HG03060 (cell line): ENCODE results near the gene ZG16B.

Source experiments
- ATAC-seq: cut with Tn5 transposase; IDR thresholded peaks from one replicate; pipeline ENCODE4 v1.9.1; 2021; ENCODE audit warnings: low read depth, moderate number of reproducible peaks; ENCODE audit not compliant: unreplicated experiment

The ZG16B gene

DNA sequence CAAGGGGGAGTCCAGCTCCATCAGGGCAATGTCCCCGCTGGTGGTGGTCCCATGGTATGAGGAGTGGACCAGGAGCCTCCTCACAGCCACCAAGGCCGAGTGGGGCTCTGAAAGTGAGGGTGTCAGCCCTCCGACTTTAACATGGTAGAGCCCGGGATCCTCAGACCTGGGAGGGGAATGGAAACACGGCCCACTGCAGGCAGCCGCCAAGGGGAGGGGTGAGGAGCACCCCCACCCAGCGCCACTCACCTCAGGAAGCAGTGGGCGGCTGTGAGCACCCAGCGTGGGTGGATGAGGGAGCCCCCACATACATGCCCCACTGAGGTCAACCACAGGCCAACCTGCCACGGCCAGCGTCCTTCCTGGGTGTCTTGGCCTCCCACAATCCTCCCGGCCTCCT lies 10.8 kb downstream of the ZG16B start:
- ATAC-seq = no peak

- ATAC-seq = no peak
Measured at GRCh38 chr16:2841606-2842339, 11.7 kb downstream of the ZG16B start.

DNA sequence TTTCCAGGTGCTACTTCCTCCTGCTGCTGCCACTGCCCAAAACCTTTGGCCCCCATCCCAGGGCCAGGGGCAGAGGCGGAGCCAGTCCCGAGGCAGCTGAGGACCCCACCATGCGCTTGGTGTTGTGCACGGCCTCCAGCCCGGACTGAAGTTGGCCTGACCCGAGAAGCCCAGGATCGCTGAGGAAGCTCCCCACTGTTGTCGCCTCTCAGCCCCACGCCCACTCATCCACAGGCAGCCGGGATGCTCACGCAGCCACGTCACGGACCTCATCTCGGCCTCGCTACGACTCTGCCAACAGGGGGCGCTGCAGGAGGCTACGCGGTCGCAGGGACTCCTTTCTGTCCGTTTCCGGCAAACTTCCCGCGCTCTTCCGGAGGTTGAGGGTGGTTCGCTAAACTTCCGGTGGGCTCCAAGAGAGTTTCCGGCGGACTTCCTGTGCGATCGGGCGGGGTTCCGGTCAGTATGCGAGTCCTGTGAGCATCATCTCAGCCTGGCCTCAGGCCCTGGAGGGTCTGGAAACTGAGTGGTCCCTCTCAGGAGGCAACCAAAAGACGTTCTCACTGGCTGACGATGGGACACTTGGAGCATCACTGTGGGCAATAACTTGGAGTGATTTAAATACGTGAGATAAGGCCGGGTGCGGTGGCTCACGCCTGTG lies 12.4 kb downstream of the ZG16B start:
- no peak for ATAC-seq

- no peak for ATAC-seq
Measured at GRCh38 chr16:2843526-2843925, 13.4 kb downstream of the ZG16B start.

DNA sequence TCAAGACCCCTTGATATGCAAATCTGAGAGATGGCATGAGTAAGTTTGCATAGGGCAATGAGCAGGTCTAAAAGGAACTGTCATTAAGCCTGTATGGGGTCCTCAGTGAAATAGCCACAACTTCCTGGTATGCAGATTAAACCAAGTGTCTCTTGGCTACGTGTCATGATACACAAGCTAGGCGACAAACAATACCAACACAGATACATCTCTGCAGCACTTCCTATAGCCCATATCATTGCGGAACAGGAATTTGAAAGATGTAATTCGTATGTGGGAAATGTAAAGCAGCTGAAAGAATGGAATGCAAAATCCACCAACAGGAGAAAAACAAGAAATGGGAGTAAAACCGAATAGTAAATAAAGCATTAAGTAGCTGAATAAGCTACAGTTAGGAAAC lies 15.0 kb downstream of the ZG16B start:
- ATAC-seq = no peak

DNA sequence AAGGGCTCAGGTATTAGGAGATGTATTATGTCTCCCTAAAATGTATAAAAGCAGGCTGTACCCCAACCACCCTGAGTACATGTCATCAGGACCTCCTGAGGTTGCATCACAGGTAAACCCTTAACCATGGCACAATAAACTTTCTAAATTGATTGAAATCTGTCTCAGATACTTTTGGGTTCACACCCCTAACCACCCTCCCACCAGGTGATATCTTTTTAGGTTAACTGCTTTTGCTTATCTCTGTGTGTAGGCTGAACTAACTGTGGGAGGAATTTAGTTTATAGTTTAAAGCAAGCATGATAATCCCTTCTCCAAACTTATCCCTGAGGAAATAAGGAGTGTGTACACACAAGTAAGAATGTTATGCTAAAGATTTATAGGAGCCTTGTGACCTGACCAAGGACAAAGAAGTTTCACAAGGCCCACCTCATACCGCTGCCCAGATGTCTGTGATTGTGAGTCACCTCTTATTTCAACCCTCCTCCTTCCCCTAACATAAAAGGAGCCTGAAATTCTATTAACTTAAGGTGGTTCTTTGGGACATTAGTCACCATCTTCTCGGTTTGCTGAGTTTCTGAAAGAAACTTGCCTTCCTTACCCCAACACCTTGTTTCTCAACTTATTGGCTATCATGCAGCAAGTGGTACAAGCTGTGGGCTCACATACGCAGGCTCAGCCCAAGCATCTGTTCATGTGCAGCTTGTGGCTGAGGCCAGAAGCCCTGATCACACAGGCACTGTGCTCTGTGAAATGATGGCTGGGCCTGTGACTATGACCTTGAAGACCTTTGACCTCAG lies 16.6 kb downstream of the ZG16B start:
- no peak for ATAC-seq

- no peak for ATAC-seq
Measured at GRCh38 chr16:2848933-2849725, 19.0 kb downstream of the ZG16B start.

DNA sequence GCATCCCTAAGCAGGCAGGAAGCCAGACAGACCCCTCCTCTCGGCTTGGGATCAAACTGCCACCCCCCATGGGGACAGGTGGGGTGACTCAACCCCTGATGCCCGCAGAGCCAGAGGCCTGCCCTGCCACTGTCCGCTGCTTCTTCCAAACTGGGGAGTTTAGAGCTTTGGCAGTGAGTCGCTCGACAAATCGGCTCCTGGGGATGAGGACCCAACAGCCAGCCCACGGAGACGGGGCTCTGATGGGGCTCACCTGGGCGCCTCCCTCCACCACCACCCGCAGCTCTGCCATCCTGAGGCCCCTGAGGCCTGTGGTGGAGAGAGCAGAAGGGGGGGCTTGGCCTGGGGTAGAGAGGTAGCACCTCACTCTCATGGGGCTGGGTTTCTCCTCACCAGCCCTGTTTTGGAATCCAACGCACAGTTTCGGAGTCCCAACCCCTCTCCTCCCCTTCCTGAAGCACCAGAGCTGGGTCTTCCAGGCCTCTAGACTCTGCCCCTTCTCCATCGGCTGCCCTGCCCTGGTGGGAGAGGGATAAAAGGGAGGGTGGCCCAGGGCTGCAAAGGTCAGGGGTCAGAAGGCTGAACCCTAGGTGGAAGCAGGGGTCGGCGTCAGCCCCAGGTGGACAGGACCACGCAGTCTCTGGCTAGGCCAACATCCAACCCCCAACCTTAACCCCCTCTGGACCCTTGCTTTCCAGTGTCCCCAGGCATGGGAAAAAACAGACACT lies 22.1 kb downstream of the ZG16B start:
- no peak for ATAC-seq

DNA sequence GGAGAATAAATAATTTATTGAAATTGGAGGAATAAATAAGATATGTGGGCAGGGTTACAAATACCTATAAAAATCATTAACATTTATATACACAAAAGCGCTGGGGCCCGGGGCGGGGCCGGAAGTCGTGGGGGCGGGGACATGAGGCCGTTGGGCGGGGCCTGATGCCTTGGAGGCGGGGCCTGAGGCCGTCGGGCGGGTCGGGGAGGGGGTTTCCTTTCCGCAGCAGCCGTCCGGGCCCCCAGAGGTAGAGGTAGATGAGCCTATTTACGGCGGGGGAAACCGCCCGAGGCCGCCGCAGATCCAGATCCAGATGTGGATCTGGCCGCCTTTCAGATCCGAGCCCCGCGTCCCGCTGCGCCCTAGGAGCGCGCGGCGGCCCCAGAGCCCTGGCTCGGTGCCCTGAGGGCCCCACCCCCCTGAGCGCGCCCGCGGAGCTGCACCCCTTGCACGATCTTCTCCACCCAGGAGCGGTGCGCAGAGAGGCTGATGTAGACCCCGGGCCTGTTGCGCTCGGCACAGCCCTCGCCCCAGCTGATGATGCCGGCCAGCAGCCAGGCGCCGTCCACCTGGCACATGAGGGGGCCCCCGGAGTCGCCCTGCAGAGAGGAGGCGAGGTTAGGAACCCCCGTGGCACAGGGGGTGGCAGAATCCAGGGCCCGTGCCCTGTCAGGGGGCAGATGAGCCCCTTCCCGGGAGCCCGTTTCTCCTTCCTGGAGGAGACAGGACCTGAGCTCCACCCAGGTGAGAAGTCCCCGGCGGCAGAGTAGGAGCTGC lies 22.8 kb downstream of the ZG16B start:
- ATAC-seq = no peak

GRCh38 chr16:2853531-2854073 lies 23.5 kb downstream of the ZG16B start:
- ATAC-seq = no peak

- no peak for ATAC-seq
Measured at GRCh38 chr16:2854700-2855309, 24.7 kb downstream of the ZG16B start.

- no peak for ATAC-seq
Measured at GRCh38 chr16:2855536-2855935, 25.4 kb downstream of the ZG16B start.

- no peak for ATAC-seq
Measured at GRCh38 chr16:2856061-2856670, 26.1 kb downstream of the ZG16B start.

DNA sequence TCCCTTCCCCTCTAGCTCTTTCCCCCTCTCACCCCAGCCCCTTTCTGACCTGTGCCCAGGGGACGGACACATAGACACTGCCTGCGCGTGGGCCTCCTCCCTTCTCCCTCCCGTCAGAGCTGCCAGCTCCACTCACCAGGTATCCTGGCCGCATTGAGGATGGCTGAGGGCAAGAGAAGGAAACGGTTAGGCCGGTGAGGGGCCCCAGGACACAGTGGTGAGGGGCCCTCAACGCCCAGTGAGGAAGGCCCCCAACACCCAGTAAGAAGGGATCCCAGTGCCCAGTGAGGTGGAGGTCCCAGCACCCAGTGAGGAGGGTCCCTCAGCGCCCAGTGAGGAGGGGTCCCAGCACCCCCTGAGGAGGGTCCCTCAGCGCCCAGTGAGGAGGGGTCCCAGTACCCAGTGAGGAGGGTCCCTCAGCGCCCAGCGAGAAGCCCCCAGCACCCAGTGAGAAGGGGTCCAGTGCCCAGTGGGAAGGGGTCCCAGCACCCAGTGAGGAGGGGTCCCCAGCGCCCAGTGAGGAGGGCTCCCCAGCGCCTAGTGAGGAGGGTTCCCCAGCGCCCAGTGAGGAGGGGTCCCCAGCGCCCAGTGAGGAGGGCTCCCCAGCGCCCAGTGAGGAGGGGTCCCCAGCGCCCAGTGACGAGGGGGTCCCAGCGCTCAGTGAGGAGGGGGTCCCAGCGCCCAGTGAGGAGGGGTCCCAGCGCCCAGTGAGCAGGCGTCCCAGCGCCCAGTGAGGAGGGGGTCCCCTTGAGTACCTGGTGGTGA lies 26.8 kb downstream of the ZG16B start:
- ATAC-seq = no peak

- ATAC-seq = no peak
Measured at GRCh38 chr16:2857451-2858244, 27.5 kb downstream of the ZG16B start, which contains the start of gene PRSS22. PRSS22 (minus strand) TSS chr16:2858170; CDS start chr16:2858104, 66 bp downstream.

- no peak for ATAC-seq
Measured at GRCh38 chr16:2858245-2859025, 28.3 kb downstream of the ZG16B start.
